ENCODE data around the gene HOXB5. TPM values are rescaled to one million over a fixed set of nuclear protein-coding genes. Genes with fewer than 3 reads are reported as not detected.

HOXB5 gene
- total and polyA plus RNA-seq, 12 donors: 0.12 to 10.5 (median 3.6) TPM

GRCh38 chr17:48630009-48630924, 36.7 kb upstream of the HOXB5 start:
- WGBS, 4 donors: 45 to 51% (median 49%) methylated on average over 15 of the region's 15 CpGs
- intact Hi-C loops (cut with DNase I): no loop called here

GRCh38 chr17:48629411-48629759, 35.8 kb upstream of the HOXB5 start:
- intact Hi-C loops (cut with DNase I): loop anchor here in 1 of 2 donors (10.0 kb wide), 1 partner anchor 475 kb away; no protein-coding TSS in a partner anchor
- DNase-seq: no peak
- H3K36me3 ChIP-seq (replicated peaks in 1 of 2): no peaks in the 10 kb centered on the region
- H3K9me3 ChIP-seq (replicated peaks in 1 of 3): no peaks in the 10 kb centered on the region
- TF ChIP-seq POLR2A (IDR thresholded peaks at IDR 0.05): no peak
- no peak for TF ChIP-seq CTCF (IDR thresholded peaks at IDR 0.05)
- H3K4me3 ChIP-seq: no peak overlapping the region
- peaks cover 99% of the 10 kb centered on the region for H3K27me3 ChIP-seq
- peaks cover 19 to 22% of the 10 kb centered on the region in 2 donors for H3K4me1 ChIP-seq (replicated peaks in 1 of 2)
- WGBS, 4 donors: 36 to 46% (median 43%) methylated on average over 5 of the region's 5 CpGs
- H3K27ac ChIP-seq: no peak overlapping the region

More at GRCh38 chr17:48630009-48630924, 36.7 kb upstream of the HOXB5 start:
- peaks cover 13 to 16% of the 10 kb centered on the region in 2 donors for H3K4me1 ChIP-seq (replicated peaks in 1 of 2)
- H3K27ac ChIP-seq: no peak overlapping the region
- peaks cover 99% of the 10 kb centered on the region for H3K27me3 ChIP-seq
- TF ChIP-seq POLR2A (IDR thresholded peaks at IDR 0.05): no peak
- TF ChIP-seq CTCF (IDR thresholded peaks at IDR 0.05): no peak
- DNase-seq: no peak
- H3K36me3 ChIP-seq (replicated peaks in 1 of 2): no peaks in the 10 kb centered on the region
- no peak overlapping the region for H3K4me3 ChIP-seq
- no peaks in the 10 kb centered on the region for H3K9me3 ChIP-seq (replicated peaks in 1 of 3)

- Histone ChIP-seq H3K4me3 (no peak overlapping the region), H3K4me1 (replicated peaks in 1 of 2) (peaks cover 19 to 22% of the 10 kb centered on the region in 2 donors), H3K36me3 (replicated peaks in 1 of 2) (no peaks in the 10 kb centered on the region), H3K9me3 (replicated peaks in 1 of 3) (no peaks in the 10 kb centered on the region), H3K27ac (no peak overlapping the region), H3K27me3 (peaks cover 97% of the 10 kb centered on the region)
- 37 to 51% (median 44%) methylated on average over 5 of the region's 5 CpGs for WGBS, 4 donors
- TF ChIP-seq CTCF (IDR thresholded peaks at IDR 0.05) (no peak), POLR2A (IDR thresholded peaks at IDR 0.05) (no peak)
- DNase-seq: peak in 1 of 7 donors; percentile 6
- intact Hi-C loops (cut with DNase I): loop anchor here in 1 of 2 donors (10.0 kb wide), 1 partner anchor 474 kb away; no protein-coding TSS in a partner anchor
These were observed 35.3 kb upstream of the HOXB5 start for GRCh38 chr17:48628649-48629410.
